HCT116 (cell line): ENCODE results near the gene APPBP2.

ENCODE experiments used
- CTCF ChIP-seq, 3 experiments: fragments of 200-600 bp in 1 of 3; sonication (generic) in 1 of 3; IDR thresholded peaks in 2 of 3; conservative IDR thresholded peaks in 1 of 3; 2 replicates each; pipeline ENCODE4 v1.5.1; 2012 to 2017; ENCODE audit warnings: low read depth in 2 of 3, low read length in 2 of 3, antibody characterized with exemption in 1 of 3, borderline replicate concordance in 1 of 3, control low read depth in 1 of 3, mild to moderate bottlenecking in 1 of 3, mixed read lengths in 1 of 3, mixed run types in 1 of 3, moderate library complexity in 1 of 3; ENCODE audit not compliant: insufficient read depth in 1 of 3
- EZH2 ChIP-seq: fragments of 200-600 bp; sonication (generic); IDR thresholded peaks from 2 replicates; pipeline ENCODE4 v1.6.1; 2017; ENCODE audit warnings: antibody characterized with exemption, mixed run types
- EZH2phosphoT487 ChIP-seq: fragments of 200-600 bp; IDR thresholded peaks from 2 replicates; pipeline ENCODE4 v1.6.1; 2018; ENCODE audit warnings: antibody characterized with exemption, borderline replicate concordance
- POLR2A ChIP-seq: IDR thresholded peaks from 2 replicates; pipeline ENCODE4 v1.7.0; 2011; ENCODE audit warnings: borderline replicate concordance; ENCODE audit not compliant: insufficient read depth, insufficient read length; ENCODE audit errors: extremely low read depth
- RAD21 ChIP-seq: IDR thresholded peaks from 2 replicates; pipeline ENCODE4 v1.6.1; 2012; ENCODE audit warnings: low read depth, mild to moderate bottlenecking
- ZBTB33 ChIP-seq: IDR thresholded peaks from 2 replicates; pipeline ENCODE4 v1.6.1; 2011; ENCODE audit warnings: mild to moderate bottlenecking, low read length, moderate library complexity; ENCODE audit not compliant: insufficient replicate concordance; ENCODE audit errors: extremely low read depth
- TF ChIP-seq, protein P1 (sequence below): IDR thresholded peaks from 2 replicates; pipeline ENCODE4 v1.6.1; 2012; ENCODE audit warnings: low read depth

- no peak for TF ChIP-seq EZH2
- no peak for TF ChIP-seq CTCF (IDR thresholded peaks at IDR 0.05 in 2 of 3, conservative IDR thresholded peaks at IDR 0.05 in 1 of 3; ENCODE audit: borderline replicate concordance in 1 of 3, insufficient read depth in 1 of 3, low read depth in 2 of 3, low read length in 2 of 3)
- no peak for TF ChIP-seq RAD21
- TF ChIP-seq, protein P1, sequence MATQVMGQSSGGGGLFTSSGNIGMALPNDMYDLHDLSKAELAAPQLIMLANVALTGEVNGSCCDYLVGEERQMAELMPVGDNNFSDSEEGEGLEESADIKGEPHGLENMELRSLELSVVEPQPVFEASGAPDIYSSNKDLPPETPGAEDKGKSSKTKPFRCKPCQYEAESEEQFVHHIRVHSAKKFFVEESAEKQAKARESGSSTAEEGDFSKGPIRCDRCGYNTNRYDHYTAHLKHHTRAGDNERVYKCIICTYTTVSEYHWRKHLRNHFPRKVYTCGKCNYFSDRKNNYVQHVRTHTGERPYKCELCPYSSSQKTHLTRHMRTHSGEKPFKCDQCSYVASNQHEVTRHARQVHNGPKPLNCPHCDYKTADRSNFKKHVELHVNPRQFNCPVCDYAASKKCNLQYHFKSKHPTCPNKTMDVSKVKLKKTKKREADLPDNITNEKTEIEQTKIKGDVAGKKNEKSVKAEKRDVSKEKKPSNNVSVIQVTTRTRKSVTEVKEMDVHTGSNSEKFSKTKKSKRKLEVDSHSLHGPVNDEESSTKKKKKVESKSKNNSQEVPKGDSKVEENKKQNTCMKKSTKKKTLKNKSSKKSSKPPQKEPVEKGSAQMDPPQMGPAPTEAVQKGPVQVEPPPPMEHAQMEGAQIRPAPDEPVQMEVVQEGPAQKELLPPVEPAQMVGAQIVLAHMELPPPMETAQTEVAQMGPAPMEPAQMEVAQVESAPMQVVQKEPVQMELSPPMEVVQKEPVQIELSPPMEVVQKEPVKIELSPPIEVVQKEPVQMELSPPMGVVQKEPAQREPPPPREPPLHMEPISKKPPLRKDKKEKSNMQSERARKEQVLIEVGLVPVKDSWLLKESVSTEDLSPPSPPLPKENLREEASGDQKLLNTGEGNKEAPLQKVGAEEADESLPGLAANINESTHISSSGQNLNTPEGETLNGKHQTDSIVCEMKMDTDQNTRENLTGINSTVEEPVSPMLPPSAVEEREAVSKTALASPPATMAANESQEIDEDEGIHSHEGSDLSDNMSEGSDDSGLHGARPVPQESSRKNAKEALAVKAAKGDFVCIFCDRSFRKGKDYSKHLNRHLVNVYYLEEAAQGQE = no peak
- TF ChIP-seq ZBTB33 = no peak
- TF ChIP-seq EZH2phosphoT487 = no peak
- no peak for TF ChIP-seq POLR2A
These were observed 33.6 kb upstream of the APPBP2 start for GRCh38 chr17:60559659-60559994.
